Caki2 (cell line): Measurements from ENCODE around the gene PTPRCAP. TPM values are rescaled to one million over a fixed set of nuclear protein-coding genes. Genes with fewer than 3 reads are reported as not detected.
"Not testable (repeated sequence)": the region's sequence is repeated elsewhere in the genome, so short reads cannot be mapped to it uniquely, and the experiment has no call there.

Source experiments
- DNase-seq: peaks from one replicate; pipeline ENCODE4 v3.0.0-alpha.2; 2015; ENCODE audit warnings: low read depth
- in situ Hi-C: cut with HindIII; loops from 2 replicates; pipeline ENCODE4 v1.10.0; 2016; ENCODE audit warnings: low sequenced_read_pairs, low pct_unique_long_range_greater_than_20kb, mixed read lengths
- total RNA-seq: library from RNA; depleted of rRNA; stranded (reverse); fragments of >200 nt; shearing (Covaris generic); gene quantifications from 2 replicates; pipeline ENCODE4 v1.2.3, GENCODE V29; 2014; ENCODE audit warnings: low replicate concordance

PTPRCAP gene
- total RNA-seq, 1 experiment from 2014 or later = not detected

- DNase-seq = no peak
- in situ Hi-C loops = no loop called here
These were observed 29.7 kb upstream of the PTPRCAP start for GRCh38 chr11:67466962-67467771.

- no peak for DNase-seq
- in situ Hi-C loops = no loop called here
These were observed 28.9 kb upstream of the PTPRCAP start for GRCh38 chr11:67466367-67466766.

- DNase-seq, in situ Hi-C loops: not testable (repeated sequence)
These were observed 28.0 kb upstream of the PTPRCAP start for GRCh38 chr11:67465530-67465929.

- in situ Hi-C loops = no loop called here
- peak; percentile 28 for DNase-seq
These were observed 27.7 kb upstream of the PTPRCAP start for GRCh38 chr11:67465189-67465510.

- peak; percentile 80 for DNase-seq
- in situ Hi-C loops = no loop called here
These were observed 27.1 kb upstream of the PTPRCAP start for GRCh38 chr11:67464411-67465188.

- DNase-seq = peak; percentile 81
- in situ Hi-C loops = no loop called here
These were observed 26.4 kb upstream of the PTPRCAP start for GRCh38 chr11:67463680-67464410.

GRCh38 chr11:67463186-67463585 lies 25.7 kb upstream of the PTPRCAP start:
- DNase-seq = no peak
- in situ Hi-C loops = no loop called here

- DNase-seq = no peak
- in situ Hi-C loops = no loop called here
These were observed 20.8 kb upstream of the PTPRCAP start for GRCh38 chr11:67458266-67458665.

GRCh38 chr11:67457453-67457852 lies 20.0 kb upstream of the PTPRCAP start:
- in situ Hi-C loops = no loop called here
- no peak for DNase-seq

GRCh38 chr11:67456068-67456705 lies 18.7 kb upstream of the PTPRCAP start:
- in situ Hi-C loops = no loop called here
- DNase-seq = no peak

- in situ Hi-C loops = no loop called here
- no peak for DNase-seq
These were observed 17.6 kb upstream of the PTPRCAP start, which contains the start of gene CABP4 for GRCh38 chr11:67455054-67455453. TSS of gene CABP4 (plus strand) at chr11:67455354. CDS start at chr11:67455424, 70 bp downstream.

- no peak for DNase-seq
- in situ Hi-C loops = no loop called here
These were observed 16.6 kb upstream of the PTPRCAP start for GRCh38 chr11:67453816-67454732.

GRCh38 chr11:67452141-67452952 lies 14.9 kb upstream of the PTPRCAP start, which contains the start of gene GPR152:
TSS of gene GPR152 (minus strand) at chr11:67452729. CDS start at chr11:67452724, 5 bp downstream.
- DNase-seq = peak; percentile 54

GRCh38 chr11:67451658-67451976 lies 14.1 kb upstream of the PTPRCAP start:
- in situ Hi-C loops = no loop called here
- DNase-seq = no peak

More at GRCh38 chr11:67452141-67452952, 14.9 kb upstream of the PTPRCAP start, which contains the start of gene GPR152:
- in situ Hi-C loops = no loop called here

- in situ Hi-C loops = no loop called here
- DNase-seq = no peak
These were observed 13.5 kb upstream of the PTPRCAP start for GRCh38 chr11:67450796-67451657.
